ENCODE data around the gene SLC25A36.
A peak's percentile ranks its signal among the peaks of the same experiment; 100 is the strongest.

Gene SLC25A36

GRCh38 chr3:140941434-140942220 is at the start of gene SLC25A36:
Gene SLC25A36 (plus strand): TSS chr3:140941836. CDS start chr3:140942055, 219 bp downstream.
- H3K4me3 ChIP-seq (ENCODE audit: low read length, poor library complexity, severe bottlenecking): peak within 1 kb of the TSS; percentile 80
- H3K36me3 ChIP-seq (ENCODE audit: insufficient read depth, low read length): no peaks in the 10 kb centered on the region
- H3K4me2 ChIP-seq (ENCODE audit: low read depth, low read length, poor library complexity, severe bottlenecking): peak within 1 kb of the TSS; percentile 89
- TF ChIP-seq EZH2phosphoT487 (IDR thresholded peaks at IDR 0.05; ENCODE audit: borderline replicate concordance) (no peak), CTCF (conservative IDR thresholded peaks at IDR 0.05; ENCODE audit: low read length) (no peak)
- peak within 1 kb of the TSS; percentile 99 for H2AFZ ChIP-seq (ENCODE audit: low read length)
- peak within 1 kb of the TSS; percentile 80 for H3K9ac ChIP-seq (ENCODE audit: low read depth, low read length, poor library complexity, severe bottlenecking)
- H3K79me2 ChIP-seq (ENCODE audit: insufficient read depth, low read length): peaks cover 46% of the 10 kb centered on the region
- H3K27me3 ChIP-seq (ENCODE audit: insufficient read depth, low read length, poor library complexity, severe bottlenecking): no peaks in the 10 kb centered on the region
- no peaks in the 10 kb centered on the region for H3K9me2 ChIP-seq (replicated peaks; ENCODE audit: low read depth, low read length)
- H4K20me1 ChIP-seq (ENCODE audit: insufficient read depth, low read length, poor library complexity, severe bottlenecking): peaks cover 42% of the 10 kb centered on the region
- H3K9me3 ChIP-seq (ENCODE audit: insufficient read depth, low read depth, low read length): no peaks in the 10 kb centered on the region
- 0 out of 2 replicates have a peak, but pooled peaks cover 3% of the 10 kb centered on the region for H3F3A ChIP-seq (ENCODE audit: low read depth)
- peaks cover 39% of the 10 kb centered on the region for H3K4me1 ChIP-seq (ENCODE audit: insufficient read depth, low read length, poor library complexity, severe bottlenecking)

DNA sequence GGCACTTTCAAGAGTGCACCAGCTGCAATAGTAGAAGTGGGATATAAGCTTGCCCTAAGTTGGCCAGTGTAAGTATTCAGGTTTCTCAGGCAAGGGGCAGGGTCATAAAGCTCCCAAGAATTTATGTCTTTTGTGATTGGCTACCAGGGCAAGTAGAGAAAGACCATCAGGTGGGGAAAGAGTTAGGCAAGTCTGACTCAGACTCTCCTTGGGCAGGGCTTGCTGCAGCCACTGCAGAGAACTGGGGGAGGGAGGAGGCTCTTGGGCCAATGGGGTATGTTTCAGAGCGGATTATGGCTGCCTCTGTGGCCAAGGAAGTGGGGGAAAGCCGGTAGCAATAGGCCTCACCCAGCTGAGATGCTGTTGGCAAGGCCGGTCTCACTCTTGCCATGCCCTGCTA is 44.6 kb upstream of the SLC25A36 start:
- Histone ChIP-seq H3K79me2 (ENCODE audit: insufficient read depth, low read length) (no peaks in the 10 kb centered on the region), H3K4me3 (ENCODE audit: low read length, poor library complexity, severe bottlenecking) (no peak overlapping the region), H4K20me1 (ENCODE audit: insufficient read depth, low read length, poor library complexity, severe bottlenecking) (no peaks in the 10 kb centered on the region), H3K4me2 (ENCODE audit: low read depth, low read length, poor library complexity, severe bottlenecking) (no peak overlapping the region), H3K27me3 (ENCODE audit: insufficient read depth, low read length, poor library complexity, severe bottlenecking) (no peaks in the 10 kb centered on the region), H3K4me1 (ENCODE audit: insufficient read depth, low read length, poor library complexity, severe bottlenecking) (no peaks in the 10 kb centered on the region), H3F3A (ENCODE audit: low read depth) (no peaks in the 10 kb centered on the region), H3K9ac (ENCODE audit: low read depth, low read length, poor library complexity, severe bottlenecking) (no peak overlapping the region), H3K36me3 (ENCODE audit: insufficient read depth, low read length) (no peaks in the 10 kb centered on the region), H2AFZ (ENCODE audit: low read length) (no peak overlapping the region), H3K9me2 (replicated peaks; ENCODE audit: low read depth, low read length) (no peaks in the 10 kb centered on the region), H3K9me3 (ENCODE audit: insufficient read depth, low read depth, low read length) (no peaks in the 10 kb centered on the region)
- no peak for TF ChIP-seq EZH2phosphoT487 (IDR thresholded peaks at IDR 0.05; ENCODE audit: borderline replicate concordance)
- TF ChIP-seq CTCF (conservative IDR thresholded peaks at IDR 0.05; ENCODE audit: low read length): no peak

GRCh38 chr3:140898340-140899180 is 43.1 kb upstream of the SLC25A36 start:
- Histone ChIP-seq H3F3A (ENCODE audit: low read depth) (no peaks in the 10 kb centered on the region), H2AFZ (ENCODE audit: low read length) (peak overlapping the region; percentile 32; the same call in 1 of the 2 replicates), H3K27me3 (ENCODE audit: insufficient read depth, low read length, poor library complexity, severe bottlenecking) (no peaks in the 10 kb centered on the region), H3K4me3 (ENCODE audit: low read length, poor library complexity, severe bottlenecking) (no peak overlapping the region), H3K4me1 (ENCODE audit: insufficient read depth, low read length, poor library complexity, severe bottlenecking) (no peaks in the 10 kb centered on the region), H3K9me3 (ENCODE audit: insufficient read depth, low read depth, low read length) (no peaks in the 10 kb centered on the region), H4K20me1 (ENCODE audit: insufficient read depth, low read length, poor library complexity, severe bottlenecking) (no peaks in the 10 kb centered on the region), H3K4me2 (ENCODE audit: low read depth, low read length, poor library complexity, severe bottlenecking) (no peak overlapping the region), H3K36me3 (ENCODE audit: insufficient read depth, low read length) (no peaks in the 10 kb centered on the region), H3K9ac (ENCODE audit: low read depth, low read length, poor library complexity, severe bottlenecking) (no peak overlapping the region), H3K9me2 (replicated peaks; ENCODE audit: low read depth, low read length) (no peaks in the 10 kb centered on the region), H3K79me2 (ENCODE audit: insufficient read depth, low read length) (no peaks in the 10 kb centered on the region)
- peak; percentile 86 for TF ChIP-seq CTCF (conservative IDR thresholded peaks at IDR 0.05; ENCODE audit: low read length)
- no peak for TF ChIP-seq EZH2phosphoT487 (IDR thresholded peaks at IDR 0.05; ENCODE audit: borderline replicate concordance)
